Left ventricle myocardium inferior (tissue), 1 donor: ENCODE results near the gene STK32B. TPM values are rescaled to one million over a fixed set of nuclear protein-coding genes. Genes with fewer than 3 reads are reported as not detected.

ENCODE experiments used
- DNase-seq: peaks from one replicate; pipeline ENCODE4 v3.0.0-alpha.2; 2020
- H3K27ac ChIP-seq: fragments of 200-600 bp; replicated peaks from 2 replicates; pipeline ENCODE4 v1.8.0; 2021
- H3K27me3 ChIP-seq: fragments of 200-600 bp; 2 replicates; pipeline ENCODE4 v1.8.0; 2021; ENCODE audit warnings: low read depth
- H3K36me3 ChIP-seq: fragments of 200-600 bp; 2 replicates; pipeline ENCODE4 v1.8.0; 2021
- H3K4me1 ChIP-seq: fragments of 200-600 bp; 2 replicates; pipeline ENCODE4 v1.8.0; 2021
- H3K4me3 ChIP-seq: fragments of 200-600 bp; 2 replicates; pipeline ENCODE4 v1.8.0; 2021; ENCODE audit warnings: mild to moderate bottlenecking, moderate library complexity
- H3K9me3 ChIP-seq: fragments of 200-600 bp; replicated peaks from 2 replicates; pipeline ENCODE4 v1.8.0; 2021
- CTCF ChIP-seq: fragments of 200-600 bp; IDR thresholded peaks from 2 replicates; pipeline ENCODE4 v1.8.0; 2021; ENCODE audit warnings: antibody characterized with exemption, mild to moderate bottlenecking, borderline replicate concordance
- intact Hi-C: fragments of 100-400 bp; cut with micrococcal nuclease; formaldehyde crosslinking; loops from one replicate; pipeline ENCODE4 v1.11.0; 2022
- total RNA-seq: library from RNA; stranded (reverse); fragmentation: NEBNext Ultra II Directional; extraction: Animal tissue kit (Norgen Biotek cat#: 25700); gene quantifications from one replicate; pipeline ENCODE4 v1.2.1, GENCODE V29; 2021
- donor health status: DM: no; HTN: yes; CAD: no; lungs with severe emphysema.

The STK32B gene
- total RNA-seq, 1 donor from 2014 or later = 0.55 TPM

- H3K27ac ChIP-seq = no peak overlapping the region
- no peaks in the 10 kb centered on the region for H3K36me3 ChIP-seq
- no peak for DNase-seq
- no peak overlapping the region for H3K4me3 ChIP-seq
- no peak for TF ChIP-seq CTCF
- H3K9me3 ChIP-seq = peaks cover 15% of the 10 kb centered on the region
- intact Hi-C loops = no loop called here
- H3K4me1 ChIP-seq = no peaks in the 10 kb centered on the region
- H3K27me3 ChIP-seq = peaks cover 13% of the 10 kb centered on the region
Measured at GRCh38 chr4:5100336-5100735, 49.1 kb downstream of the STK32B start.

- Histone ChIP-seq H3K4me3 (no peak overlapping the region), H3K27ac (no peak overlapping the region), H3K27me3 (peaks cover 15% of the 10 kb centered on the region), H3K36me3 (no peaks in the 10 kb centered on the region), H3K4me1 (no peaks in the 10 kb centered on the region), H3K9me3 (peaks cover 15% of the 10 kb centered on the region)
- DNase-seq = no peak
- intact Hi-C loops = no loop called here
- no peak for TF ChIP-seq CTCF
Measured at GRCh38 chr4:5100986-5101385, 49.7 kb downstream of the STK32B start.

- Histone ChIP-seq H3K36me3 (no peaks in the 10 kb centered on the region), H3K4me3 (no peak overlapping the region), H3K9me3 (peaks cover 15% of the 10 kb centered on the region), H3K4me1 (no peaks in the 10 kb centered on the region), H3K27ac (no peak overlapping the region), H3K27me3 (peaks cover 16% of the 10 kb centered on the region)
- intact Hi-C loops = no loop called here
- no peak for DNase-seq
- no peak for TF ChIP-seq CTCF
Measured at GRCh38 chr4:5101571-5101970, 50.3 kb downstream of the STK32B start.

- peaks cover 4% of the 10 kb centered on the region for H3K9me3 ChIP-seq
- no peak for TF ChIP-seq CTCF
- no peak overlapping the region for H3K27ac ChIP-seq
- no peaks in the 10 kb centered on the region for H3K4me1 ChIP-seq
- H3K36me3 ChIP-seq = no peaks in the 10 kb centered on the region
- H3K4me3 ChIP-seq = no peak overlapping the region
- intact Hi-C loops = no loop called here
- no peak for DNase-seq
- H3K27me3 ChIP-seq = peaks cover 23% of the 10 kb centered on the region
Measured at GRCh38 chr4:5110901-5111300, 59.6 kb downstream of the STK32B start.

GRCh38 chr4:5112333-5113095 lies 61.2 kb downstream of the STK32B start:
- intact Hi-C loops = no loop called here
- no peak for DNase-seq
- no peak for TF ChIP-seq CTCF
- peaks cover 9% of the 10 kb centered on the region for H3K9me3 ChIP-seq
- no peaks in the 10 kb centered on the region for H3K4me1 ChIP-seq
- H3K36me3 ChIP-seq = no peaks in the 10 kb centered on the region
- peaks cover 14% of the 10 kb centered on the region for H3K27me3 ChIP-seq
- no peak overlapping the region for H3K27ac ChIP-seq
- no peak overlapping the region for H3K4me3 ChIP-seq
